T-helper 17 cell (primary cell): ENCODE measurements around the gene MYMX. TPM values are rescaled to one million over a fixed set of nuclear protein-coding genes. Genes with fewer than 3 reads are reported as not detected.
A peak's percentile ranks its signal among the peaks of the same experiment; 100 is the strongest.

ENCODE experiments used
- ATAC-seq: fragments of 150-1000 bp; cut with Tn5 transposase; 2 replicates; pipeline ENCODE4 v1.10.0; 2021; ENCODE audit warnings: mild to moderate bottlenecking, moderate library complexity
- DNase-seq, 3 donors: peaks; one replicate each; pipeline versions ENCODE4 v3.0.0 to v3.0.0-alpha.2; 2020 to 2021
- H3K9me3 ChIP-seq: one replicate; pipeline ENCODE4 v1.7.0; 2013; ENCODE audit warnings: low read length, mild to moderate bottlenecking; ENCODE audit not compliant: control insufficient read depth, poor library complexity, severe bottlenecking
- H3K27ac Mint-ChIP-seq: one replicate; pipeline ENCODE4 v1.8.0; 2022; ENCODE audit warnings: mild to moderate bottlenecking, moderate library complexity, mixed read lengths
- H3K27me3 Mint-ChIP-seq: one replicate; pipeline ENCODE4 v1.8.0; 2022; ENCODE audit warnings: mixed read lengths
- H3K36me3 Mint-ChIP-seq: one replicate; pipeline ENCODE4 v1.8.0; 2022; ENCODE audit warnings: low read depth, mixed read lengths
- H3K4me1 Mint-ChIP-seq: one replicate; pipeline ENCODE4 v1.8.0; 2022; ENCODE audit warnings: mild to moderate bottlenecking, mixed read lengths
- H3K4me3 Mint-ChIP-seq: one replicate; pipeline ENCODE4 v1.8.0; 2022; ENCODE audit warnings: mild to moderate bottlenecking, moderate library complexity, mixed read lengths
- total RNA-seq, 4 donors: library from RNA in 2 of 4; stranded (reverse) in 2 of 4; gene quantifications; one replicate each; pipeline ENCODE4 v1.2.3 and lab custom pipeline; 2022 to 2026

The MYMX gene
- total RNA-seq, 2 donors from 2014 or later, result not detected

DNA sequence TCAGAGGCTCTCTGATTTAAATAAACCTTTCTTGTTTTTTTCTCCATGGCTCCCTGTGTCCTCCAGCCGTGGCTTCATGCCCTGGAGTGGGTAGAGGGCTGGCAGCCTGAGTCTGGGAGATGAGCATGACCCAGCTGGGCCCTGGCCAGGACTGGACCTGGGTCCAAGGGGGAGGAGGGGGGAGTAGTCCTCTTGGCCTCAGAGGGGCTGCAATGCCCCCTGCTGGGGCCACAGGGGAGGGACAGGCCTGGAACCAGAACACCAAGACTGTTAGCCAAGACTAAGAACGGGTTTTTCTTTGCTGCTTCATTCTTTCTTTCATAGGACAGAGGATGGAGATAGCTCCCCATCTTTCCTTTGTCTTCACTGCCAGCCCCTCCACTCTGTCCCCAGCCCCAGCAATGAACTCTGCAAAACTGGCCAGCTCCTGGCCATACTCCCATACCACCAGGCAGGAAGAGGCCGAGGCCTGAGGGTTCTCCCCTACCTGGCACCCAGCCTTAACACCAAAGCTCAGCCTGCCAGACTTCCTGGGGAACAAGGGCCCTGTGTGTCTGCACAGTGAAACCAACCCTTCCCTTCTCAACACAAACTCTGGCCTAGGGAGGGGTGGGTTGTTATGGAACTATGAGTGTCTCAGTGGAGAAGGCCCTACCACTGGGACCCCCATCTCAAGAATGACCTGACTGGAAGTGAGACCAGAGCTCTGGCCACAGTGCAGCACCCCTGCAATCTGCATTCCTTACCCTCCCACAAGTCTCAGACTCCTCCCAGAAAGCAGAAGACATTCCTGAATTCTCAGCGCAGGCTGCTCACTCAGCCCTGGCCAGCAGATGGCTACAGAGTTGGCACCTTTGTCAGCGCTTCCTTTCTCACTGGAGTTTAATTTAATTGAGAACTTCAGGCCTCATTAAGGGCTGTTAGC lies 17.6 kb downstream of the MYMX start:
- Mint-ChIP-seq H3K36me3 (no peaks in the 10 kb centered on the region), H3K27ac (no peak overlapping the region), H3K4me1 (peaks cover 13% of the 10 kb centered on the region), H3K4me3 (no peak overlapping the region), H3K27me3 (no peaks in the 10 kb centered on the region)
- DNase-seq, result no peak
- no peak for ATAC-seq
- H3K9me3 ChIP-seq, result no peaks in the 10 kb centered on the region

DNA sequence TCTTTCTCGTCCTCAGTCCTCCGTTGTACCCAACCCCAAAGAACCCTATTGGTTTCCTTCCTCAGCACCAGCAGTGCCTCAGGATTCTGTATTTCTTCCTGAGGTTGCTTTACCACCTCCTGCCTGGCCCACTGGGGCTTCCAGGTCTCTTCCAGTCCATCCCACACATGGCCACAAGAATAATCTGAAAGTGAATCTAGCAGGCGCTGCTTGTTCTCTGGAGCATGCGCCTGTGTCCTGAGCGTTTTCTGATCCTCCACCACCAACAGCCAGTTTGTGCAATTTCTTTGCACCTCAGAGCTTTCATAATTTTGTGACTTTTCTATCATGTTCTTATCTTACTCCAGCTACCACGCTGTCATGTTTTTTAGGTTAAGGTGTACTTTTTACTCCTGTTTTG lies 18.5 kb downstream of the MYMX start:
- no peak for ATAC-seq
- no peak overlapping the region for H3K27ac Mint-ChIP-seq
- H3K9me3 ChIP-seq, result no peaks in the 10 kb centered on the region
- H3K4me3 Mint-ChIP-seq, result no peak overlapping the region
- H3K36me3 Mint-ChIP-seq, result no peaks in the 10 kb centered on the region
- H3K27me3 Mint-ChIP-seq, result no peaks in the 10 kb centered on the region
- H3K4me1 Mint-ChIP-seq, result peaks cover 13% of the 10 kb centered on the region
- no peak for DNase-seq

DNA sequence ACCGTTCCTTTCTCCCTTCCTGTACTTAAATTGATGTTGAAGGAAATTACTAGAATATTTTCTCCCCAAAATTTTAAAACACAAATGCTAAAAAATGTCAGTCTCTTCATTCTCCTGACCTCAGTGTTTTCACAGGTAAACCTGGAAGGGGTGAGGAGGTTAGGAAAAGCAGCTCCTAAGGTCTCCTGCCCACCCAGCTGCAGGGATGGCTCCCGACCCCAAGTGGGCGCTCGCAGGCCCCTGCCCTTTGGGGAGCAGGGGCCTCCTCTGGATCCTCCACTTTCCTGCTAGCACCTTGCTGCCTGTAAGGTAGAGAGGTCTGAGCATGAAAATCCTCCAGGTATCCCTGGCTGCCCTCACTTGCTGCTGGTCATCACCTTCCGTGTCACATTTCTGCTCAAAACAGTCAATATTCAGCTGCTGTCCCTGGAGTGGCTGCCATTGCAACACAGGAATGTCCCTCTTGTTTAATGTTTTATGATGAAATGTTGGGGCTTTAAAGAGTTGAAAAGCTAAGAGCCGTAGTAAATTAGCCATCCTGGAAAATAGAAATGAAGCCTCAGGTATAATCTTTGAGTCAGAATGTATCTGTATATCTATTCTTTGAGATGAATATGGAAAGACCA lies 19.3 kb downstream of the MYMX start:
- no peak overlapping the region for H3K4me3 Mint-ChIP-seq
- DNase-seq (no peak), ATAC-seq (no peak)
- H3K4me1 Mint-ChIP-seq, result peaks cover 13% of the 10 kb centered on the region
- H3K27ac Mint-ChIP-seq, result no peak overlapping the region
- no peaks in the 10 kb centered on the region for H3K9me3 ChIP-seq
- H3K36me3 Mint-ChIP-seq, result no peaks in the 10 kb centered on the region
- H3K27me3 Mint-ChIP-seq, result no peaks in the 10 kb centered on the region

DNA sequence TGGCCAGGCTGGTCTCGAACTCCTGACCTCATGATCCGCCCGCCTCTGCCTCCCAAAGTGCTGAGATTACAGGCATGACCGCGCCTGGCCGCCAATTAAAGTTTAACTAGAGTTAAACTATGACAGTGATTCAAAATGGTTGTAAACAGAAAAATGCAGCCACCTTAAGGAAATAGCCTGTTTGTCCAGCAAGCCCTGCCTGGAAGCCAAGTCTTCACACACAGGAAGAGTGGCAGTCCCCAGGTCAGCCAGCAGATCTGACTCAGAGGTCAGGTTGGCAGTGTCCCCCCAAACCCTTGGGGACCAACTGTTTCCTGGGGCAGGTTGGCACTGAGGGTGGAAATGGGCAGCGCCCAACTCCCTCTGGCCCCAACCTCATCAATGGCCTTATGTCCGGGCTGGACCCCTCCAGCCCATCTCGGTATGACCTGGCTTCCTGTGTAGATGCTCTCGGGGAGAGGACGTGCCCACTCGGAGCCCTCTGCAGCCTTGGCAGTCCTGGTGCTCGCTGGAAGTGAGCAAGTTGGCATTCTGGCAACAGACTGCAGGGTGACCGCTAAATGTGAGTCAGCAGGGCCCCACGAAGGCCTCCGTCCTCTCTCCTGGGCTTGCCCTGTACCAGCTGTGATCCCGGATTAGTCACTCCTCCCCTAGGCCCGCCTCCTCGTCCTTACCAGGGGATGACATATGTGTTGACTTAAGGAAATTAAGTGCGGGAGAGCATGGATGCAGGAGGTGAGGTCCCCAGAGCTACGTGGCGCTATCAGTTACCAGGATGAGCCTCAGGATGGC lies 20.5 kb downstream of the MYMX start:
- ATAC-seq (peak; percentile 79), DNase-seq (peak; percentile 38 to 53 (median 43))
- peak overlapping the region; percentile 89 for H3K27ac Mint-ChIP-seq
- no peaks in the 10 kb centered on the region for H3K36me3 Mint-ChIP-seq
- H3K27me3 Mint-ChIP-seq, result no peaks in the 10 kb centered on the region
- peak overlapping the region; percentile 90 for H3K4me3 Mint-ChIP-seq
- H3K4me1 Mint-ChIP-seq, result peaks cover 13% of the 10 kb centered on the region
- no peaks in the 10 kb centered on the region for H3K9me3 ChIP-seq

DNA sequence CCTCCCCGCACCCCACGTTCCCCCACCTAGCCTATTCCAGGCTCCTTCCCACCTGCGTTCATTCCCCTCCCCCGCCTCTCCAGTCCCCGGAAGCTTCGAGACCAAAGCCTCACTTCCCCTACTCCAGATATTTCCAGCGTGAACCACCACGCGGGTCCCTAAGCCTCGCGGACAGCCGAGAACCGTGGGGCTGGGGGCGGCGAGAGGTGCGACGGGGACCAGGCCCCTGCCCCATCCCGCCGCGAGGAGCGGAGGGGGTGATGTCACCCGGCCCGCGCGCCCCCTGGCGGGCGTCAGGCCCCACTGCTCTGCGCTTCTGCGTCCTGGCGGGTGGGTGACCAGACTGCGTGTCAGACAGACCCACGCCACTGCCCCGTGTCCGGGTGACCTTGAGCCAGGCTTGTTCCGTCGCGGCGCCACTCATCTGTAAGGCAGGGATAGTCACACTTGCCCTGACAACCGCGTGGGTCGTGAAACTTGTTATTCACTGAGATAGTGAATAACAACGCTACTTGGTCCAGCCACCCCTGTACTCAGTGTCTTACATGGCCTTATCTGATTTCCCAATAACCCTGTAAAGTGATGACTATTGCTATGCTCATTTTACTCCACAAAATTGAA lies 21.2 kb downstream of the MYMX start:
- Mint-ChIP-seq H3K27me3 (no peaks in the 10 kb centered on the region), H3K4me3 (peak overlapping the region; percentile 90), H3K4me1 (peaks cover 13% of the 10 kb centered on the region), H3K36me3 (no peaks in the 10 kb centered on the region), H3K27ac (peak overlapping the region; percentile 89)
- no peaks in the 10 kb centered on the region for H3K9me3 ChIP-seq
- DNase-seq (peak; percentile 72 to 81 (median 79)), ATAC-seq (peak; percentile 96)

DNA sequence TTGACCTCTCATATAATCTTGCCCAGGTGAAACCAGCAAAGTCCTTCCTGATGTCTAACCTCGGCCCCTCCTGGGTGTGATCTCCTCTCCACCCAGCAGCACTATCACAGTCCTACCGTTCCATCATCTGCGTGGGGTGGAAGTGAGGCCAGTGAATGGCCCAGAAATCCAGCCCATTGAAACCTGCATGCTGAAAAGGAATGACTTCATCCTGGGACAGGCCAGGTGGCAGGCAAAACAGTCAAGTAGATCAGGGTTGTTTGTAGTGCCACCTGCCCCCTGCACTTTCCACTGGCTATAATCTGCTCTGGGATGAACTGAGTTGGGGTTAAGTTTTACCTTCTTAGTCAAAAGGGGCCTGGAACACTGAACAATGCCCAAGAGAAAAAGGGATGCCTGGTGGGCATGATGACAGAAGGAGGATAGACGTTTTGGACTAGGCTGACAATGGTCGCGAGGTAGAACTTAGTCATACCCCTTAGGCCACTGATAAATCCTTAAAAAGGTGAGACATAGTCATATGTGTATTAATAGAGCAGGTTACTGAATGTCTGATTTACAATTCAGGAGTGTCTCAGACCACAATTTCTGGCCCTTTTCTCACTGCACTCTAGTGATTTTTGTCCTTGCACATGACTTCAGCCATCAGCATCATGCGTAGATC lies 22.1 kb downstream of the MYMX start:
- ATAC-seq, result no peak
- H3K27ac Mint-ChIP-seq, result peak overlapping the region; percentile 89
- H3K4me1 Mint-ChIP-seq, result peaks cover 11% of the 10 kb centered on the region
- H3K4me3 Mint-ChIP-seq, result peak overlapping the region; percentile 90
- H3K9me3 ChIP-seq, result no peaks in the 10 kb centered on the region
- no peak for DNase-seq
- H3K36me3 Mint-ChIP-seq, result no peaks in the 10 kb centered on the region
- no peaks in the 10 kb centered on the region for H3K27me3 Mint-ChIP-seq

DNA sequence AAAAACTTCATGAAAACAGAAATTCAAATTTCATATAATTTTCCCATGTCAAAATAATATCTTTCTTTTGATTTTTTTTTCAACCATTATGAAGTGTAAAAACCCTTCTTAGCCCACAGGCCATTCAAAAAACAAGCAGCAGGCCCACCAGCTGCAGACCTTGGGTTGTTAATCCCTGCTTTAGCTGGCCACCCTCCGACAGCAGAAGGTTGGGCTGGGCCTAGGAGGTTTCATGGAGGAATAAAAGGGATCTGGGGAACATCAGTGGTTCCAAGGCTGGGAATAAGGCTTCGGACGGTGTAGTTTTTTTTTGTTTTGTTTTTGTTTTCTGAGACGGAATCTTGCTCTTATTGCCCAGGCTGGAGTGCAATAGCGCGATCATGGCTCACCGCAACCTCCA lies 26.6 kb downstream of the MYMX start:
- Mint-ChIP-seq H3K4me1 (peaks cover 21% of the 10 kb centered on the region), H3K27ac (no peak overlapping the region), H3K27me3 (peaks cover 6% of the 10 kb centered on the region), H3K4me3 (no peak overlapping the region), H3K36me3 (peaks cover 7% of the 10 kb centered on the region)
- no peaks in the 10 kb centered on the region for H3K9me3 ChIP-seq
- DNase-seq, result no peak
- no peak for ATAC-seq

DNA sequence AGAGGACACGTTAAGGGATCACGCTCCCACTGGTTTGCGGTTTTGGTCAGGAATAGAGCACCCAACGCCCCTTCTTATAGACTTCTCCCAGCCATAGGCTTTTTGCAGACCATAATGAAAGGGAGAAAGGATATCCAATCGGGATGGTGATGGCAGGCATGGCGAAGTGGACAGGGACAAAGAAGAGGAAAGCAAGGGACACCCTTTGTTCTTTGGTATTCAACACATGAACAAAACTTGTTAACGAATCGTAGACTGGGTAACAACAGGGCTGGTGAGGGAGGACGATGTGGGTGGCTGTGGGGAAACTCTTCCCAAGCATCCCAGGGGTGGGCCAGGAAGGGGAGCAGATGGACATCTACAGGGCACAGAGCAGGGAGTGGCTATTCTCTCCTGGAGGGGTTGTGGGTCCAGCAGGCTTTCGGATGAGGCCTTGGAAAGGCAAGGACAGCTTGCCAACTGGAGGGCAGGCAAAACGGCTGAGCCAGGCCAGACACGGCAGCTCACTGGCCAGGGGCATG lies 28.7 kb downstream of the MYMX start:
- Mint-ChIP-seq H3K36me3 (peaks cover 15% of the 10 kb centered on the region), H3K4me1 (peaks cover 37% of the 10 kb centered on the region)
- DNase-seq, result no peak

DNA sequence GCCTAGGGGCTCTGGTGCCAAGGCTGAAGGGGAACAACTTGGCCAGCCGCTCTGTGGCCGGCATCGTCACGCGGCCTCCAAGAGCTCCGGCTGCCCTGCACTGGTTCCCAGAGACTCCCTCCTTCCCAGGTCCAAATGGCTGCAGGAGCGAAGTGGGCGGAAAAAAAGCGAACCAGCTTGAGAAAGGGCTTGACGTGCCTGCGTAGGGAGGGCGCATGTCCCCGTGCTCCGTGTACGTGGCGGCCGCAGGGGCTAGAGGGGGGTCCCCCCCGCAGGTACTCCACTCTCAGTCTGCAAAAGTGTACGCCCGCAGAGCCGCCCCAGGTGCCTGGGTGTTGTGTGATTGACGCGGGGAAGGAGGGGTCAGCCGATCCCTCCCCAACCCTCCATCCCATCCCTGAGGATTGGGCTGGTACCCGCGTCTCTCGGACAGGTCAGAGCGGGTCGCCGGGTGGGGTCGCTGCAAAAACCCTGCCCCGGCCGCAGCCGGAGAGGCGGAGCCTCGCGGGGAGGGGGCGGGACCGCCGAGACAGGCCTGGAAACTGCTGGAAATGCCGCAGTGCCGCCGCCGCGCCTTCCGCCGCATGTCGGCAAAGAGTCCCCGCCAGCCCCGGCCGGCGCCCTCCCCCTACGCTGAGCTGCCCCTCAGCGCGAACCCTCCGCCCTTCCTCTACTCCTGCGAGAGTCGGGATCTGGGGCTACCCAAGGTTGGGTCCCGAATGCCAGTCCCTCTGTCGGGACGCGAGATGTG lies 29.4 kb downstream of the MYMX start:
- H3K36me3 Mint-ChIP-seq, result peaks cover 15% of the 10 kb centered on the region
- peak overlapping the region; percentile 100 for H3K27ac Mint-ChIP-seq
- DNase-seq (peak; percentile 69 to 77 (median 73)), ATAC-seq (peak; percentile 47)
- peaks cover 6% of the 10 kb centered on the region for H3K27me3 Mint-ChIP-seq
- peak overlapping the region; percentile 99 for H3K4me3 Mint-ChIP-seq
- H3K4me1 Mint-ChIP-seq, result peaks cover 40% of the 10 kb centered on the region
- H3K9me3 ChIP-seq, result no peaks in the 10 kb centered on the region

More for the DNA sequence above, 28.7 kb downstream of the MYMX start:
- Mint-ChIP-seq H3K27ac (peak overlapping the region; percentile 100), H3K4me3 (peak overlapping the region; percentile 99), H3K27me3 (peaks cover 6% of the 10 kb centered on the region)
- H3K9me3 ChIP-seq, result no peaks in the 10 kb centered on the region
- no peak for ATAC-seq

DNA sequence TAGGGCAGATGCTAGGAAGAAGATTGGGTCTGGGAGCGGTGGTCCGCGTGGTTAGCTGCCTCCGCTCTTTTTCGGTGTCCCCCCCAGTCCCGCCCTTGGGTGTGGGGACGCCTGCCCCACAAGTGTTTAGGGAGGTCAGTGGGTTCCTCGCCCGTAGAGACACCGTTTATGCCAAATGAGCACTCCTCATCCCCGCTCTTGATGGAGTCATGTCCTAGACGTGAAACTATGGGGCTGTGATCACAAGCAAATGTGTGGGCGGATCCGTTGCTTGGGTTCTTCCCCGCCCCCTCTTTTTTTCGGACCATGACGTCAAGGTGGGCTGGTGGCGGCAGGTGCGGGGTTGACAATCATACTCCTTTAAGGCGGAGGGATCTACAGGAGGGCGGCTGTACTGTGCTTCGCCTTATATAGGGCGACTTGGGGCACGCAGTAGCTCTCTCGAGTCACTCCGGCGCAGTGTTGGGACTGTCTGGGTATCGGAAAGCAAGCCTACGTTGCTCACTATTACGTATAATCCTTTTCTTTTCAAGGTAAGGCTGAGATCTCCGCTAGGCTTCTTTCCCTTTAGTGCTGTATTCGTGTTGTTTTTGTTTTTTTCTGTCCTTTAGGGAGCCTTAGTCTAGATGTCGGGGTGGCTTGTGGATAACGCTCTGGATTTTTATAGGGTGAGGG lies 30.1 kb downstream of the MYMX start, which contains the start of gene HSP90AB1:
TSS of gene HSP90AB1 (plus strand) at position 439 of the 675 bp plus-strand sequence. CDS start 1,529 bp downstream, outside the sequence.
- Mint-ChIP-seq H3K27ac (peak within 1 kb of the TSS; percentile 100), H3K4me3 (peak within 1 kb of the TSS; percentile 99), H3K4me1 (peaks cover 42% of the 10 kb centered on the region), H3K27me3 (peaks cover 6% of the 10 kb centered on the region), H3K36me3 (peaks cover 15% of the 10 kb centered on the region)
- H3K9me3 ChIP-seq, result no peaks in the 10 kb centered on the region
- peak; percentile 83 for ATAC-seq
- peak; percentile 82 to 91 (median 89) for DNase-seq
